ENCODE results near the gene PUS7. TPM values are rescaled to one million over a fixed set of nuclear protein-coding genes. Genes with fewer than 3 reads are reported as not detected.

PUS7 gene
- total and polyA plus RNA-seq, 2 of the 4 experiments (the other 2 are of a cell fraction), result 11.7 to 17.0 TPM

DNA sequence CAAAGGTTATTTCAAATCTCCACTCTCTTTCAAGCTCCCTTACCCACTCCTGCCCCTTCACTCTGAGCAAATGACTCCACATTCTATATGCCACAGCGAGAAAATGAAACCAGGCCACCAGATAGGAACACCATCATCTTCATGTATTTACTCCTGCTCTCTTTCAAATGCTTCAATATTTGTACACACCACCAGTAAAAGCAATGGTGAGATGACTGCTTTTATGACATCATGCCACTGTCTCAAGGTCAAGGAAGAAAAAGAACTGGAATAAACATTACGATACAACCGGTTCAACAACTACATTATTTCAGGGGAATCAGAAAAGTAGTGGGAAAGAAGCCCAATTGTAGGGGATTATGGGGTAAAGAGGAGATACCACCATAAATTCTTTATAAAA is 32.7 kb downstream of the PUS7 start:
- Histone ChIP-seq H3K56ac (ENCODE audit: extremely low read depth, insufficient read depth, low read length) (no peak overlapping the region), H2BK120ac (ENCODE audit: low read depth, low read length) (peak overlapping the region; percentile 1; the same call in 1 of the 2 replicates), H3K4me3 (ENCODE audit: insufficient read depth, low read depth, low read length) (no peak overlapping the region), H3K79me1 (ENCODE audit: low read depth in 1 of 2, low read length in 2 of 2) (peaks cover 6 to 37% of the 10 kb centered on the region in 2 experiments; a peak in 3 of 4 replicates), H3K4me2 (ENCODE audit: low read depth, low read length) (no peak overlapping the region), H3K27ac (ENCODE audit: insufficient read depth, low read length) (no peak overlapping the region), H2AK5ac (ENCODE audit: low read depth, low read length) (peak overlapping the region; percentile 35; the same call in 1 of the 2 replicates), H3K9me1 (ENCODE audit: insufficient read depth, low read length) (peaks cover 3% of the 10 kb centered on the region), H2AFZ (replicated peaks; ENCODE audit: low read length, poor library complexity) (no peak overlapping the region), H4K8ac (ENCODE audit: low read depth in 2 of 2, low read length in 2 of 2) (peak overlapping the region in 1 of 2 experiments; percentile 73; a peak in 2 of 4 replicates), H3K4ac (ENCODE audit: low read depth, low read length) (peak overlapping the region; percentile 66; the same call in 1 of the 2 replicates), H3K9ac (ENCODE audit: low read depth, low read length) (peak overlapping the region; percentile 29), H3K18ac (ENCODE audit: low read depth, low read length) (peak overlapping the region; percentile 44; the same call in 1 of the 2 replicates), H2BK15ac (ENCODE audit: low read depth, low read length) (peak overlapping the region; percentile 15; the same call in 1 of the 3 replicates), H3K36me3 (ENCODE audit: control insufficient read depth, insufficient read depth, low read length) (peaks cover 2% of the 10 kb centered on the region), H3K9me3 (ENCODE audit: control insufficient read depth, insufficient read depth, low read length) (no peaks in the 10 kb centered on the region), H2BK5ac (ENCODE audit: low read depth, low read length, poor library complexity, severe bottlenecking) (peak overlapping the region; percentile 36), H3K27me3 (ENCODE audit: control insufficient read depth, insufficient read depth, low read length) (no peaks in the 10 kb centered on the region), H4K5ac (ENCODE audit: low read depth, low read length) (peak overlapping the region; percentile 19; the same call in 1 of the 2 replicates), H3K4me1 (ENCODE audit: control insufficient read depth, insufficient read depth, low read length) (peaks cover 11% of the 10 kb centered on the region), H3K14ac (replicated peaks; ENCODE audit: low read depth, low read length) (peak overlapping the region; percentile 25; the same call in 1 of the 2 replicates), H4K91ac (ENCODE audit: insufficient read depth, low read depth, low read length) (peak overlapping the region; percentile 63; the same call in 1 of the 2 replicates), H2AK9ac (replicated peaks; ENCODE audit: low read depth, low read length, poor library complexity) (peak overlapping the region; percentile 48), H2BK20ac (ENCODE audit: low read depth, low read length) (peak overlapping the region; percentile 69; the same call in 1 of the 2 replicates), H3K23ac (ENCODE audit: low read depth, low read length) (peak overlapping the region; percentile 45; the same call in 1 of the 2 replicates), H4K20me1 (ENCODE audit: insufficient read depth, low read length) (no peaks in the 10 kb centered on the region)
- intact Hi-C loops (cut with micrococcal nuclease), result loop anchor here (5.0 kb wide), 1 partner anchor 347 kb away; no protein-coding TSS in a partner anchor
- POLR2A ChIA-PET (ENCODE audit: unreplicated experiment), result no interaction called here
- CTCF ChIA-PET, result interaction anchor here (0.7 to 1.2 kb wide), 2 partner anchors 8 to 94 kb away, joined by 3 to 6 read pairs; no protein-coding TSS in a partner anchor
- WGBS, 2 experiments (ENCODE audit: extremely low coverage in 2 of 2, insufficient read length in 1 of 2), result no CpG with 5 or more reads among the region's 3 CpGs
- ATAC-seq (ENCODE audit: low read depth) (no peak), DNase-seq (no peak)
- in situ Hi-C loops (cut with MboI; ENCODE audit: low sequenced_read_pairs), result no loop called here
- BruUV-seq (replicated peaks), result no TSS peak
- dilution Hi-C loops (cut with HindIII; ENCODE audit: low sequenced_read_pairs, unreplicated experiment), result no loop called here
- no peak for TF ChIP-seq RFX5 (IDR thresholded peaks at IDR 0.05; ENCODE audit: low read depth, low read length)
- no peak for TF ChIP-seq SMC3 (IDR thresholded peaks at IDR 0.05; ENCODE audit: low read depth, low read length)
- TF ChIP-seq, protein P1, sequence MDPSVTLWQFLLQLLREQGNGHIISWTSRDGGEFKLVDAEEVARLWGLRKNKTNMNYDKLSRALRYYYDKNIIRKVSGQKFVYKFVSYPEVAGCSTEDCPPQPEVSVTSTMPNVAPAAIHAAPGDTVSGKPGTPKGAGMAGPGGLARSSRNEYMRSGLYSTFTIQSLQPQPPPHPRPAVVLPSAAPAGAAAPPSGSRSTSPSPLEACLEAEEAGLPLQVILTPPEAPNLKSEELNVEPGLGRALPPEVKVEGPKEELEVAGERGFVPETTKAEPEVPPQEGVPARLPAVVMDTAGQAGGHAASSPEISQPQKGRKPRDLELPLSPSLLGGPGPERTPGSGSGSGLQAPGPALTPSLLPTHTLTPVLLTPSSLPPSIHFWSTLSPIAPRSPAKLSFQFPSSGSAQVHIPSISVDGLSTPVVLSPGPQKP (IDR thresholded peaks at IDR 0.05; ENCODE audit: borderline replicate concordance, low read depth, low read length), result no peak
- no peak for TF ChIP-seq CHD1 (IDR thresholded peaks at IDR 0.05; ENCODE audit: low read depth, low read length)
- TF ChIP-seq NFE2L2 (IDR thresholded peaks at IDR 0.05; ENCODE audit: low read depth, low read length), result no peak
- no peak for TF ChIP-seq POLR2A (IDR thresholded peaks at IDR 0.05; ENCODE audit: low read depth, low read length)
- no peak for TF ChIP-seq RAD21 (IDR thresholded peaks at IDR 0.05; ENCODE audit: low read length)
- TF ChIP-seq BHLHE40 (IDR thresholded peaks at IDR 0.05; ENCODE audit: low read depth, low read length), result no peak
- TF ChIP-seq CEBPB (IDR thresholded peaks at IDR 0.05; ENCODE audit: low read depth, low read length), result no peak
- TF ChIP-seq, protein P2, sequence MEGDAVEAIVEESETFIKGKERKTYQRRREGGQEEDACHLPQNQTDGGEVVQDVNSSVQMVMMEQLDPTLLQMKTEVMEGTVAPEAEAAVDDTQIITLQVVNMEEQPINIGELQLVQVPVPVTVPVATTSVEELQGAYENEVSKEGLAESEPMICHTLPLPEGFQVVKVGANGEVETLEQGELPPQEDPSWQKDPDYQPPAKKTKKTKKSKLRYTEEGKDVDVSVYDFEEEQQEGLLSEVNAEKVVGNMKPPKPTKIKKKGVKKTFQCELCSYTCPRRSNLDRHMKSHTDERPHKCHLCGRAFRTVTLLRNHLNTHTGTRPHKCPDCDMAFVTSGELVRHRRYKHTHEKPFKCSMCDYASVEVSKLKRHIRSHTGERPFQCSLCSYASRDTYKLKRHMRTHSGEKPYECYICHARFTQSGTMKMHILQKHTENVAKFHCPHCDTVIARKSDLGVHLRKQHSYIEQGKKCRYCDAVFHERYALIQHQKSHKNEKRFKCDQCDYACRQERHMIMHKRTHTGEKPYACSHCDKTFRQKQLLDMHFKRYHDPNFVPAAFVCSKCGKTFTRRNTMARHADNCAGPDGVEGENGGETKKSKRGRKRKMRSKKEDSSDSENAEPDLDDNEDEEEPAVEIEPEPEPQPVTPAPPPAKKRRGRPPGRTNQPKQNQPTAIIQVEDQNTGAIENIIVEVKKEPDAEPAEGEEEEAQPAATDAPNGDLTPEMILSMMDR (conservative IDR thresholded peaks at IDR 0.05; ENCODE audit: low read depth, low read length), result no peak
- TF ChIP-seq MAZ (IDR thresholded peaks at IDR 0.05; ENCODE audit: borderline replicate concordance, low read depth, low read length), result no peak
- TF ChIP-seq FOS (IDR thresholded peaks at IDR 0.05; ENCODE audit: low read depth, low read length), result no peak
- no peak for TF ChIP-seq USF2 (IDR thresholded peaks at IDR 0.05; ENCODE audit: low read depth, low read length)
- no peak for TF ChIP-seq MAFK (IDR thresholded peaks at IDR 0.05; ENCODE audit: low read depth, low read length)
- no peak for TF ChIP-seq RCOR1 (IDR thresholded peaks at IDR 0.05; ENCODE audit: insufficient replicate concordance, low read length)
- no peak for TF ChIP-seq MXI1 (IDR thresholded peaks at IDR 0.05; ENCODE audit: borderline replicate concordance, low read depth, low read length)
